GM19023 (cell line): ENCODE data around the gene TPRA1.
"Not testable (repeated sequence)": the region's sequence is repeated elsewhere in the genome, so short reads cannot be mapped to it uniquely, and the experiment has no call there.

Source experiments
- ATAC-seq: cut with Tn5 transposase; IDR thresholded peaks from one replicate; pipeline ENCODE4 v1.9.1; 2021; ENCODE audit warnings: mild to moderate bottlenecking, moderate library complexity; ENCODE audit not compliant: unreplicated experiment

TPRA1 gene

DNA sequence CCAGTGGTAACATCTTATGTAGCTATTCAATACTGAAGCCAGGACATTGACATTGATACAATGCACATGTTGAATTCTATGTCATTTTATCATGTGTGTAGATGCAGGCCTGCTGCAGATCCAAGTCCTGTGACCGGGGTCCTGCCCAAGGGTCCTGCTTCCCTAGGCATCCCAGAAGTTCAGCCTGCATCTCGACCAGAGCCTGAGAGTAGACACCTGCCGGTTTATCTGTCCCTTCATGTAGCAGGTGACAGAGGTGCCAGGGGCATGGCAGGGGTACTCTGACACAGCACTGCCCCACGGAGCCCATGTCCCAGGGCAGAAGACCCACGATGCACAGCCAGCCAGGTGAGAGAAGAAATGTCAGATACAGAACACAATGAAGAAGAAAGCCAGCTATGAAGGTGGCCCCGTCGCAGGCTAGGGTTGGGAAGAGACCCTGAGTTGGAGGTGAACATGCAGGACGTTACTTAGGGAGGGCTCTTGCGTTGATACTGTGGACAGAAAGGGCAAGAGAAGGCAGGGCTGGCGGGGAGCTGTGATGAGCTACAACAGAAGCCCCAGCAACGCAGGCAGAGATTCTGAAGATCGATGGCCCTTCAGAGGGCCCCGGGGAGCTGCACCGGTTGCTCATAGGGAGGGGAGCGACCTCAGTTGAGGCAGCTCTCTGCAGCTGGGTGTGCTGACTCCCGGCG, 51.0 kb downstream of the TPRA1 start:
- ATAC-seq, result no peak

DNA sequence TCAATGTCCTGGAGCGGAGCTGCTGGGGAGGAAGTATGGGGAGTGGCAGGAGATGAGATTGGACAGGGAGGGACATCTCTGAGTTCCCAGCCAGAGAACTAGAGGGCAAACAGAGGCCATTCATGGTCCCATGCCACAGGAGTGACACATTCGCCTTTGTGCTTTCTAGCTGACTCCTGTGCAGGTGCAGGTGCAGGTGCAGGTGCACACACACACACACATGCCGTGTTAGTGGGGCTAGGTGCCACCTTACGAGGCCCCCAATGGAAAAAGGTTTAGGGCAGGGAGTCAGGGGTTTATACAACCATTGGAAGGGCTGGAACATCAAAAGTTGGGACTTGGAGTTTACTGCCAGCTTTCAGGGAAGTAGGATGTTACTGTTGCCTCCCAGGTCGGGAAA, 52.0 kb downstream of the TPRA1 start:
- no peak for ATAC-seq

DNA sequence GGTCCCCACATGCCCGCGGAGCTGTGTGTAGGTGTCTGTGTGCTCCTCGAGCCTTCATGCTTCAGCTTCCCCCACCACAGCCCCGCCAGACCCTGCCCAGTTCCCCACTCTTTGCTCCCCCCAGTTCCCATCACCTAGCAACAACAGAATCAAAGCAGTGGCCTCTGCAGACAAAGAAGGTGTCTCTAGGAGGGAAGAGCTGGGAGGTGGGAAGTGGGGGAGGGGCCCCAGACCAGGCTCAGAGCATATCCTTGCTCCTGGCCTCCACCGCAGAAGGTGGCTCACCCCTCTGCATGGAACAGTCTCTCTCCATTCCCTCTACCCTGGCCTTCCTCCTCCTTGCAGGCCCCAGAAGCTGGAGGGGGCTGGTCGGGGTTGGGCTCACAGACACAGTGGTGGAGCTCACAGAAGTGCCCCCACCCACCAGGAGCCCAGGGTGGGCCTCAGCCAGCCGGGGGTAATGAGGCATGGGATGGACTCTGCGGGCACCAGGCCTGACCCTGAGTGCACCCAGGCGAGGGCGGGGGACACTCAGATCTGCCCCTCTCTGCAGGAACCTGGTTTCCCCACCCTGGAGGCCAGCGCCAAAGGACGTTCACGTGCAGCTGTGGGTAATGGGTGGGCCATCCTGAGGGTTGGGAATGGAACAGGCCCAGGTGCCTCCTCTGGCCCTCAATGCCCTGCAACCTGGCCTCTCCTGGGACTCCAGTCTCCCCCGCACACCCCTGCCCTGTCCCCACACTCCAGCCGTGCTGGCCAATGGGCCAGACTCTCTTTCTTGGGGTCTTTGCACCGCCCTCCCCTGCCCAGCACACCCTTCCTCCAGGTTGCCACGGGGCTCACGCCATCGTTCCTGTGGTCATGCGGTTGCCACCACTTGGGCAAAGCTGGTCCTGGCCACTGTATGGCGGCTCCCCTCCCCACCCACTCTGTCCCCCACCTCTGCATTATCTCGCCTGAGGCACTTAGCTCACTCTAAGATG, 53.4 kb downstream of the TPRA1 start:
- no peak for ATAC-seq

DNA sequence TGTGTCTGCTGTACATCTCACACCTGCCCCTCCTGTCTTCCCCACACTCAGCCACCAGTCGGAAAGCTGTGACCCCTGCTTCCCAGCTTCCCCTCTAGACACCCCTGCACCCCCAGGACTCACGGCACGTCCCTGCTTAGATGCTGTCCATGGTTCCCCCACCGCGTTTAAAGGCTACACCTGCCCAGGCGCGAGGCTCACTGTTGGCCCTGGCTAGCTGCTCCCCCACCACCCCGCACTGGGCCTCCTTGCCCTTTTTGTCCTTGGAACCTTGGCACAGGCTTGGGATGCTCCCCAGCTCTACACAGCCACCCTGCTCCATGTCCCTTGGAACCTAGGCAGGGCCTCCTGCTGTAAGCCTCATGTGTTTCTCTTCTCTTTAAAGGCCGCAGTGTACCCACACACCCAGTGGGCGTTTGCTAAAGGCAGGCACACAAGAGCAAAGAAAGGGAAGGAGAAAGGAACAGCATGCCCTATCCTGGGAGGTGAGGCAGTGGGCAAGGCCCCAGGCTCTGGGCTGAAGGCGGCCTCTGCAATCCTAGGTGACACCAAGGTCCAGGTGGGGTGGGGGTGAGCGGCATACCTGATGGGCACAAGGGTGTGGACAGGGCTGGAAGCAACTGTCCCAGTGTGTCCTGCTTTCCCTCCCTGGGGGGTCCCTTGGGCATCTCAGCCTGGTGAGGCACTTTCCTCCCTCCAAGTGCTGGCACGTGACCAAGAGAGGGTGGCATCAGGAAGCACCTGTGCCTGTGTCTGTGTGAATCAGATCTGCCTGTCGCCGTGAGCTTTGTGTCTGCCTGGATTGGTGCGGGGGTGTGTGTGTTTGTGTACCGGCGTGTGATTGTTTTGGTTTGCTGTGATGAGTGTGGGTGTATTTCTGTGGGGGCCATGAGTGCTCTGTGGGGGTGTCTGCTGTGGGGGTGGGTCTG, 54.4 kb downstream of the TPRA1 start:
- no peak for ATAC-seq

DNA sequence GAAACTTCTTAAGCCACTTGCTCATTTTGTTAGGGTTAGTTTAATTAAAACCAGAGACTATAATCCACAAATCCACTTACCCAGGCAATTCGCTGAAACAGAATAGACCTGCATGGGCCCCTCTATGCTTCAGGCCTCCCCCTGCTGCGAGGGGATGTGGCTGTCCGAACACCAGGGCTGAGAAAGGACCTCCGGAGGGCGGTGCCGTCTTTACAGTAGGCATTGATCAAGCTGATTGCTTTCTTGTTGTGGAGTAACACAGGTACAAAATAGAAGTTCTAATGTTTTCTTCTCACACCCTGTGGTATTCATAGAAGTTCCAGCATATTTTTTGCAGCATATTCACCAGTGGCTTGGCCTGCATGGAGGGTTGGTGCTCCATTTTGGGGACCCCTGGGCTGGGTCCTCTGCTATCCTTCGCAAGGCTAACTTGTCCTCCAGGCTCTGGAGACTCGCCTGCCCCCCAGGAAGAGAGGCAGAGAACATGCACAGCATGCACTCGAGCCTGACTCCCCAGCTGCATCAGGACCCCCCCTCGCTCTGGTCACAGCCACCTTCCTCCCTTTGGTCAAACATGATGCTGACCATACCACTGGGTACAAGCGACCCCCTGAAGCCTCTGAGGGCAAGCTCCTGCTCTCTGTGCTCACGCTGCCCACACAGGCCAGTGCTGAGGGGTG, 55.3 kb downstream of the TPRA1 start:
- no peak for ATAC-seq

DNA sequence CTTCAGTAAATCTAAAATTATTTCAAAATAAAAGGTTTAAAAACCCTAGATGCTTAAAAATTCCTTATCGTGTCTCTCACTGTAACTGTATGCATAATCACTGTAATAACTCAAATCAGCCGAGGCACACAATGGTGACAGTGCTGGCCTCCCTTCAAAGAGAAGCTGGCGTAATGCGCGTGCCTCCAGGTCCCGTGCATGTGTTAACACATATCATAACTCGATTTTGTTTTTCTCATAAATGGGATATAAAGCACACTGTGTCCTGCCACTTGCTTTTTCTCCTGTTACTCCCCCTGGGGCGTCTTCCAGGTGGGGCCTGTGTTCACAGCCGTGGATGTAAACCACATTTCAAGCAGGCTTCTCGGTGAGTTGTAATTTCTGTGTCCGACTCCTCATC, 56.0 kb downstream of the TPRA1 start:
- ATAC-seq, result no peak

DNA sequence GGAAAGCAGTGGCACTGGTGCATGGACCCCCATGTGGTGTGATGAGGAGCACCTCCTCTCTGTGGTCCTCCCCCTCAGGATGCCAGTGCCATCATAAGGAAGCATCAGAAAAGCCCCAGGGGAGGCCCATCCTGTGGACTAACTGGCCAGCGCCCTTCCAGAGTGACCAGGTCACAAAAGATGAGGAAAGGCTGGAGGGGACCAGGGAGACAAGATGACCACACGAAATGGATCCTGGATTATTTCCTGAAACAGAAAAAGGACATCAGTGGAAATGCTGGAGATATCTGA, 56.4 kb downstream of the TPRA1 start:
- no peak for ATAC-seq

DNA sequence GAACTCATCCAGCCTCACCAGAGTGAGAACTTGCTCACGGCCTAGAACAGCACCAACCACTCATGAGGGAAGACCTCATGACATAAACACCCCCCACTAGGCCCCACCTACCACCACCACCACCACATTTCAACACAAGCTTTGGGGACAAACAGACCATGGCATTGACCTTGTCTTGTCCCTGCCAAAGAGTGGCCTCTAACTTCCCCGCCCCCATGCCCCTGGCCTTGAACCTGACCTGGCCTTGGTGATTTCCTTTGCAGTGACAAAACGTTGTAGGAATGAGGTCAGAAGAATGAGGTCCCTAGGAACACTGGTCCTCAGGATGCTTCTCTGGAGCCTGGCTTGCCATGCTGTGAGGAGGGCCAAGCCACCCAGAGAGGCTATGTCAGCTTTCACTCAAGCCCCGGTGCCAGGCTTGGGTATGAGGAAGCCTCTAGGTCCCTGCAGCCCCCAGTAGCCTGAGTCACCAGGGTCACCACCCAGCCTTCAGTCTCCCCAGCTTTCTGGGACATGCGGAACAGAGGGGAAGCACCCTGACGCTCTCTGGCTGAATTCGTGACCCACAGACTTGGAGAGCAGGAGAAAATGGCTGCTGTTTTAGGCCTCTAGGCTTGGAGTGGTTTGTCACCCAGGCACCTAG, 57.9 kb downstream of the TPRA1 start:
- no peak for ATAC-seq

DNA sequence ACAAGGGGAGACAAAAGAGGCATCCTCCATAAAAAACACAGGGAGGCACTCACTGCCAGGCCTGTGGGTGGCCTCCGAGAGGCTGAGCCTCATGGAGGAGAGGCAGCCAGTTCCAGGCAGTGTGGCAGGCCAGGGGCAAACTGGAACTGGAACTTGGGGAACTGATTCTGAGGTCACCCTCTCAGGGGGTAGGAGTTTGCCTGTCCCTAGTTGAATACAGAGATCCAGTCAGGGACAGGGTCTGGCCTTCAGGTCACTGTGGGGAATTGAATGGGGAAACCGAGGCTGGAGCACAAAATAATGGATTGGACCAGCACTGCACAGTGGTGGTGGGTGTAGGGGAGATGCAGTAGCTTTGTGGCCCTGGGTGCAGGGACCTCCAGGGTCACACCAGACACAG, 58.7 kb downstream of the TPRA1 start:
- no peak for ATAC-seq

DNA sequence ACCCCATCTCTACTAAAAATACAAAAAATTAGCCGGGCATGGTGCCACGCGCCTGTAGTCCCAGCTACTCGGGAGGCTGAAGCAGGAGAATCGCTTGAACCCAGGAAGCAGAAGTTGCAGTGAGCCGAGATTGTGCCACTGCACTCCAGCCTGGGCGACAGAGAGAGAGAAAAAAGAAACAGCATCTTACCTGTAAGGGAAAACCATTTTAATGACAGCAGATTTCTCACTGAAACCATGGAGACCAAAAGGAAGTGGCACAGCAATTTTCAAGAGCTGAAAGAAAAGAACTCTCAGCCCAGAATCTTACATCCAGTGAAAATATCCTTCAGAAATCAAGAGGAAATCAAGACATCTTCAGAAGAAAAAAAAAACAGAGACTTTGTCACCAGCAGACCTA, 59.7 kb downstream of the TPRA1 start:
- not testable (repeated sequence) for ATAC-seq

DNA sequence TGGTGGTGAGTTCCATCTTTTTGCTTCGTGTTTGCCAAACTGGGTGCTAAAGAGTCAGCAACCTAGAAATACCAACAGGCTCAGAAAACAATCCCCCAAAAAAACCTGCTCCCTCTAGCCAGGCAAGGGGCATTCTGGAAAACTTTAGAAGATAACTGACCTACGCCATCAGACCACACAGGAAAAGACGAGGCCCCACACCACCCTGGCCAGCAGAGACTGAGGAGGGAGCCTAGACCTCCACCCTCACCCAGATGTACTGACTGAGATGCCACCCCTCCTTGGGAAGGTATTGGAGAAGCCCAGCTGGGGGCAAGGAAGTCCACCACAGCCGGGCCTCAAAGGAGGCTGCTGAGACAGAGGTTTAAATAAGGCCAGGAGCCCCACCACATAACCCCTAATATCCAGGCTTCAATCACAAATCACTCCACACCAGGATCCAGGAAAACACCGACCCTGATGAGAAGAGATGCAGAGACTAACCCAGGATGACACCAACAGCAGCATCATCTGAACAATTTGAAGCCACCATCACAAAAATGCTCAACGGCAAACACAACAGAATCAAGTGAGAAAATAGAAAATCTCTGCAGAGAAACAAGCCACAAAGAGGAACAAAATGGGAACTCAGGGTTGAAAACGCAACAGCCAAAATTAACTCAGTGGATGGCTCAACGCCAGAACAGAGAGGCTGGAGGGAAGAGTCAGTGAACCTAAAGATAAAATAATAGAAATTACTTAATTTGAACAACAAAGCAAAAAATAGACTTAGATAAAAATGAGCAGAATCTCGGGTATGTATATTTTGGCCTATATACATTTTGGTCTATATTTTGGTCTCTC, 61.0 kb downstream of the TPRA1 start:
- ATAC-seq, result no peak

DNA sequence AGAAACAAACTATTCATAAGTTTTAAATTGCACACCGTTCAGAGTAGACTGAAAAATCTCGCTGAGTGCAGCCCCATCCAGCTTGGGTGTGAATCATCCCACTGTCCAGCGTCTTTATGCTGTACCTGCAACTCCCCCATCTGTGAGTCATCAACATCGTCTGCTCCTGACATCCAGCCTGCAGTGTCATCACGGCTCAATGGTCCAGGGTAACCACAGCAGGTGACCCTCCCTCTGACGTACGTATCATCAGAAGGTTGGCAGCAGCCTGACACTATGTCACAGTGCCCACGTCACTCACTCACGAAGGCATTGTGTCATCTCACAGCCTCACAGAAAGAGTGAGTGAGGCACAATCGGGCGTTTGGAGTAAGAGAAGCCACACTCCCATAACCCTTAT, 65.2 kb downstream of the TPRA1 start:
- no peak for ATAC-seq

DNA sequence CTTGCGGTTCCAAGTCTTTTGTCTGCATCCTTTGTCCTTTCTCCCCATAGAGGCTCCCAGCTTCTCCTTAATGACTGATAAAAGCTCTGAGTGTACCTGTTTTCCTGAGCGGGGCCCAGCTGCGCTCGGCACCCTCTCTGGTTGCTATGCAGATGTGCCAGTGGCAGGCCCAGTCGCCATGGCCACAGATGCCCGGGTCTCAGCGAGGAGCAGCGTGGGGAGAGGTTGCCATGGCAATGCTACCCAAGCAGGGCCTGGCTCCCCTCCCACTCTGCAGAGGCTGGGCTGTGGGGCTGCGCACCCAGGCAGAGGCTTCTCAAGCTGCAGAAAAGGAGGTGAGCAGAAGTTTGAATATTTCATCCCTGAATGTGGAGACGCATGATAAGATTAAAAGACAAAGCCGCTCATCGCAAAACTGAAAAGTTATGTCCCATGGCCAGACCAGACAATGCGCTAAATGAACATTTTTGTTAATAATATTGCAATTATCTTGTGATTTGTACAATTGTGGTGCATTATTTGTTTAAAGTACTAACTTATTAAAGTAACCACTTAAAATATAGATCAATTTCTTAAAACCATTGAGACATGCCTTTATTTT, 66.1 kb downstream of the TPRA1 start:
- ATAC-seq, result no peak
